Measurements from ENCODE around the gene PRDM5.

- TF ChIP-seq POLR2A (IDR thresholded peaks at IDR 0.05; ENCODE audit: low read length) (no peak), GATA1 (IDR thresholded peaks at IDR 0.05; ENCODE audit: low read depth, low read length) (no peak)
Observed at GRCh38 chr4:120704538-120704937, 218.0 kb downstream of the PRDM5 start.

All from erythroblast (primary cell).